ENCODE measurements around the gene STRIT1. TPM values are rescaled to one million over a fixed set of nuclear protein-coding genes. Genes with fewer than 3 reads are reported as not detected.

Gene STRIT1
- 1 to 10 TPM in 3 of 4 donors, under 1 TPM in 1; 0.93 to 3.7 (median 2.3) TPM for polyA plus RNA-seq (ENCODE audit: insufficient read length in 4 of 4)

DNA sequence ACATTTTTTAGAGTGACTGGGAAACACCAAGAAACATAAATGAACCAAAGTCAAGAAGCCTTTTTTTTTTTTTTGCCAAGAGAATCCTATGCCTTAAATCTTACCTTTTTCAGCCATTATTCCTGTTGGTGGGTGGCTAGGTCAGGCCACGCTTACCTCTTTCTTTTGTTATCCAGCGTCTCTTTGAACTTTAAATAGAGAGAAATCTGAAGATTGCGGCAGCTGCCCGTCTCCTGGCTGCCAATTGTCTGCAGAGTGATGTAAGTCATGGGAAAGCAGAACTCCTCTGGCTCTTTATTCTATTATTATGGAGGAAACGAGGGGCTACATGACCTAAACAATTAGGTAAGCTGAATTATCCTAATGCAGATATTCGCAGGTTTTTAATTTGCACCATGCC is at the start of gene STRIT1:
Gene STRIT1, minus strand, starts transcription at position 168 of the 400 bp plus-strand sequence.
- no peak for DNase-seq (ENCODE audit: low read depth in 4 of 4, low spot score in 2 of 4)

DNA sequence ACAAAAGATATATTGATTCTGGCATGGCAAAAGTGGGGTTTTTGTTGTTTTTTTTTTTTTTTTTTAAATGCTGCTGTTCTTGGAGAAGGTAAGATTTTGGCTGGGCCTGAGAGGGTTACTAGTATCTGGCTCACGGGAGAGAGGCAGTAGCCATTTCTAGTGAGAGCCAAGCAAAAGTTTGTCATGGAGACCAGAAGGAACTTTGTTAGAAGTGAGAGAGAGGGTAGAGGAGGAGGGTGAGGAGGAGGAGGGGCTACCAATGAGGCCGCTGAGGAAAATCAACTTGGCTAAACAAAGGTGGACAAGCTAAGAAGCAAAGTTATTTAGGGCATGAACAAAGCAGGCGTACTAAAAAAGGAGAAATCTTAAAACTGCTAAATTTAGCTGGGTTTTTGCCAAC is 48.9 kb upstream of the STRIT1 start:
- no peak for DNase-seq (ENCODE audit: low read depth in 4 of 4, low spot score in 2 of 4)

DNA sequence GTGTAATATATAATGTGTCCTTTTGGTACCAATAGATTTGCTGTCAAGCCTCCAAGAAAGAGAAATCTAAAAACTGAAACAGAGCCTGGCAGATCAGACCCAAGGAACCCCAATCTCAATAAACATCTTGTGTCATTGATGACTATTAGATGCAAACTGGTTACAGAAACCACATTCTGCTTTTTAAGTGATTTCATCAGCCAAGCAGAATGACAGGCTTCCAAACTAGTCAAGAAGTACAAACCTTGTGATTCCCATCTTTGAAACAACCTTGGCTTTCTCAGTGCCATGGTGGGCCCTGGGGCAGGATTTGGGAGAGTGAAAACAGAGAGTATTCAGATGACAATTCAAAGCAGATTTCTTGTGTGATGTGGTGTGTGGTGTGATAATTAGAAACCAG is 45.6 kb upstream of the STRIT1 start:
- no peak for DNase-seq (ENCODE audit: low read depth in 4 of 4, low spot score in 2 of 4)

- DNase-seq (ENCODE audit: low read depth in 4 of 4, low spot score in 2 of 4) = no peak
These were observed 42.4 kb upstream of the STRIT1 start for GRCh38 chr3:155335724-155336354.

DNA sequence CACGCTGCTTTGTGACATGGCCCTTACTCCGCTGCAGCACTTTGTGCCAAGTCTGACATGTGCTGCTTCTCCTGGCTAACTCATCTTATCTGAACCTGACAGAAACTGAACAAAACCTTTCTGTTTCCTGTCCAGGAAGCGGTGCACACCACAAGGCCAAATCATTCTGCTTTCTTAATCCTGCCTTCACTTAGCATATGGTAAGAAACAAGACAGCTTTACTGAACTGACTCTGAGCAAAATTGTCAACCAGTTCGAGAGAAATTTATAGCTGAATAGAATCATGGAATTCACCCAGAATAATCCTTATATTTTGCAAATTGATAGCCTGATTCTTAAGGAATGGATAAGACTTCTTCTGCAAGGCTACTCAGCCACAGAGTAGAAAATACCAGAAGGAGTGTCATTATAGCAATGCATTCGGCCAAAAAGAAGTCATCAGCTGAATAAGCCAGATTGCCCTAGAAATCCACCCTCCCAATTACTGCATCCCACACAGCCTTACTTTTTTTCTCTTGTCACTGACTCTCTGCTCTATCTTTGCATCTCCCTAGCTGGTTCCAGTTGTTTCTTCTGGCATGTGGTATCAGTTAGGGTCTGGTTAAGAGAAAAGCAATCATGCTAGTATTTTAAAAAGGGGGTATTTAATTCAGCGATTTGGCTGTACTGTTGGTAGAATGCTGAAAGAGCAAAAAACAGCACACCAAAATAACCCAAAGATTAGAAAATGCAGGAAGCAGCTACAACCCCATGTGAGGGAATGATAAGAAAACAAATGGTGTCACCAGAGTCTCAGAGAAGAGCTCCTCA is 41.6 kb upstream of the STRIT1 start:
- DNase-seq (ENCODE audit: low read depth in 4 of 4, low spot score in 2 of 4) = no peak

GRCh38 chr3:155334215-155334913 is 40.9 kb upstream of the STRIT1 start:
- no peak for DNase-seq (ENCODE audit: low read depth in 4 of 4, low spot score in 2 of 4)

DNA sequence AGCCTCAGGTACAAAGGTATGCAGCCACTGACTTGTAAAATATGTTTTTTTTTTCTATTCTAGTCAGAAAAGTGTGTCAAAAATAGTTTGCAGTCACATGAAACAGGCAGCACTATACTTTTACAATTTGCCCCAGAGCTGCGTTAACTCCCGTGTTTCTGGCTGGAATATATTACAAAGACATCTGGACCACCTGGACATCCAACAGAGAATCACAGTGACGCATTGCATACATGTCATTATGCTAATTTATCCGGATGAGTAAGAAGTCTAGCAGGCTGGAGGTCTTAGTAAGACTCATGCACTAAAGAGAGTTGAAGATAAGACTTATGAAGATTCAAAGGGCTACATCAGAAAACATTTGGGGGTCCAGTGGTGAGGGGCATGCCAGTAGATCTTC is 39.2 kb upstream of the STRIT1 start:
- no peak for DNase-seq (ENCODE audit: low read depth in 4 of 4, low spot score in 2 of 4)

DNA sequence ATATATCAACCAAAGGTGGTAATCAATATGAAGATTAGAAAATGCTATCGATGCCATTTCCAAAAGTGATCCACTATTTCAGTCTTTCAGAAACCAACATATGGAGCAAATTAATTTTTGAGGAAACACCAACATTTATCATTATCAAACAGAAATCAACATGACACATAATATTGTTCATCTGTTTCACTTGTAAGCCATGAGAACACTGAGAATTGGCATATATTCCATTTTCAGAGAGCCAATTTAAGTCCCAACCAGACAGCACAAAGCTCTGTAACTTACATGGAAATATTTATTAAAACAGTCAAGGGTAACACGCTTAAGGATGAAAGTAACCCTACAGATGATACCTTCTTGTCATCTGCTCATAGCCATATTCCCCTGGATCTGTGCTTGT is 37.6 kb upstream of the STRIT1 start:
- DNase-seq (ENCODE audit: low read depth in 4 of 4, low spot score in 2 of 4) = no peak

- no peak for DNase-seq (ENCODE audit: low read depth in 4 of 4, low spot score in 2 of 4)
These were observed 36.9 kb upstream of the STRIT1 start for GRCh38 chr3:155330370-155330769.

DNA sequence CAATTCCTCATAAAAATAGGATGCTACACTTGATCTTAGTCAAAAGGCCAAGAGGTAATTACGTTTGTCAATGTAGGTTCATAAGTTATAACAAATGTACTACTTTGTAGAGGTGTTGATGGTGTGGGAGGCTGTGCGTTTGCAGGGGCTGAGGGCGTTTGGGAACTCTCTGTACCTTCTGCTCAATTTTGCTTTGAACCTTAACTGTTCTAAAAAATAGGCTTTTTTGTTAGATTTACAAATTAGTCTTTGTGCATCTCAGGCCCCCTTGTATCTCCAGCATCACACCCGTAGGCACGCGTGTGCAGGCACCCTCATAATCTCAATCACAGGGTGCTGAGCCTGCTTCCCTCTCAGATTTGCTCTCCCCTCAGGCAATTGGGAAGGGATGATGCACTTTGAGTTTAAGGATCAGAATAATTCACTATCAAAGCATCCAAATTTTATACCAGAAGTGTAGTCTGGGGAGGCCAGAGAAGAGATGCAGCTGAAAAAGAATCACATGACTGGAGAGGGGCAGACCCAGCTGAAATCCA is 36.1 kb upstream of the STRIT1 start:
- DNase-seq (ENCODE audit: low read depth in 4 of 4, low spot score in 2 of 4) = no peak

DNA sequence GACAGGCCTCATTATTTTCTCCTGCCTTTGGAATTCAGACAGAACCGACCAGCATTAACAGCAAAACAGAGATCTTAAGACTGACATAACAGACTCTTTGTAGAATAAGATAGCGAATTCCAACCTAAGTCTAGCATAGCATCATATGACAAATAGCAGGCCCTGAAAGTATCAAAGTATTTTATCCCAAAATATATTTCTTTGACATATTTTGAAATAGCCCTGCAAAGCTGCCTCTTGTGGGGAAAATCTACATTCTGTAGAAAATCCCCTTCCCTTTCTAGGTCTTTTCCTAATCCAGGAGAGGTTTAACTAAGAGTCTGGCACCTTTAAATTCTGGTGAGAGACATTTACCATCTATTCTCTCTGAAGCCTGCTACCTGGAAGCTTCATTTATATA is 34.4 kb upstream of the STRIT1 start:
- no peak for DNase-seq (ENCODE audit: low read depth in 4 of 4, low spot score in 2 of 4)

GRCh38 chr3:155327430-155327829 is 33.9 kb upstream of the STRIT1 start:
- no peak for DNase-seq (ENCODE audit: low read depth in 4 of 4, low spot score in 2 of 4)

DNA sequence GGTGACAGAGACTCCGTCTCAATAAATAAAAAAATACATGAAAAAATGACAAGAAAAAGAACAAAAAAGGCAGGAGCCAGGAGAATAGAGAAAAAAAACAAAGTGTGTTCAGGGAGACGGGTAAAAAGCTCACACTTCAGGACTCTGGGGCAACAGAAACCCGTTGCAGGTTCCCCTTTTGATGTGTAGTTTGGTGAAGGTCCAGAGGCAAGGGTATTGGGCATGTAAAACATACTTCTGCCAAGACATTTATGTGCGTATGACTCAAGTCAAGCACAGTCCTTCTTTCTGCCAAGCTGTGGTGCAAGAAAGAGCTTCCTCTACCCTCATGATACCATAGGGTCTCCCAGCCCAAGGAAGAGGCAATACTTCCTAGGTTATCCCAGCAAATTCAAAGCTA is 33.4 kb upstream of the STRIT1 start:
- DNase-seq (ENCODE audit: low read depth in 4 of 4, low spot score in 2 of 4) = no peak

DNA sequence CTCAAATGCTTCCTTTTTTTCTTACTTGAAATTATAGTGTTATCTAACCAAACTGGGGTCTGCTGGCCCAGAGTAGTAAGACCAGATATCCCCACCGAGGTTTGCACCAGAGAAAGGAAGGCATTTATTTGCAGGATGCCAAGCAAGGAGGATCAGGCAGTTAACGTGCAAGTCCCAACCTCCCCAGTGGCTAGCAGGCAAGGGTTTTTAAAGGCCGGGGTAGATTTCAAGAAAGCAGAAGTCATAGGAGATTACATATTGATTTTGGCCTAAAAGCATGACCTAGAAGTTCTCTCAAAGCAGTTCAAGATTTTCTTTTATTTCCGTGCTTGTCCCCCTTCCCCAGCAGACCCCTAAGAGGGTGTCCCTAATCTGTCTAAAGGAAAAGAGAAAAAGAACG is 32.8 kb upstream of the STRIT1 start:
- no peak for DNase-seq (ENCODE audit: low read depth in 4 of 4, low spot score in 2 of 4)

DNA sequence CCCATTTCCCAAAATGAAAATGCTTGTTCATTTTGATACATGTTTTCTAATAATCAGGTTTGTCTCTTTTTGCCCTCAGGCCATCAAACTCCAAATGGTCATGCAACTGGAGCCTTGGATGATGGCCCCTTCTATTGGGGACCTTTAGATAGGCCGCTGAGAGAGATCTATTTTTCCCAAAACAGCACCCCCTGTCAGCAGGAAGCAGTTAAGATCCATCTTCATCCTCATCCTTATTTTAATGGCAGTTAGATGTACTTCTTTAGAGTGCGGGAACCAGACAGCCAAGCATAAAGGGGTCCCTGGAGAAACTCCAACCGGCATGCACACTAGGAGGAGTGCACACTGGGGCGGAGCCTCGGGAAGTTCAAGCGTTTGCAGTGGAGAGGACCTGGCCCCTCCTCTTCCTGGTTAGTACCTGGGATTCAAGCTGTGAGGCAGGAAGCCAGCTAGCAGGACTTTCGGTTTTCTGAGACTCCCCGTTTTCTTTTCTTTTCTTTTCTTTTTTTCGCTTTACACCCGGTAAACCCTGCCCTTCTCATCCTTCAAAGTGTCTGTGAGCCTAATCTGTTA is 31.9 kb upstream of the STRIT1 start:
- no peak for DNase-seq (ENCODE audit: low read depth in 4 of 4, low spot score in 2 of 4)

- peak in 3 of 4 donors; percentile 39 to 68 (median 45) for DNase-seq (ENCODE audit: low read depth in 4 of 4, low spot score in 2 of 4)
These were observed 29.7 kb upstream of the STRIT1 start for GRCh38 chr3:155323063-155323666.

- DNase-seq (ENCODE audit: low read depth in 4 of 4, low spot score in 2 of 4) = no peak
These were observed 27.9 kb upstream of the STRIT1 start for GRCh38 chr3:155321418-155321817.

- DNase-seq (ENCODE audit: low read depth in 4 of 4, low spot score in 2 of 4) = no peak
These were observed 27.5 kb upstream of the STRIT1 start for GRCh38 chr3:155320934-155321333.

DNA sequence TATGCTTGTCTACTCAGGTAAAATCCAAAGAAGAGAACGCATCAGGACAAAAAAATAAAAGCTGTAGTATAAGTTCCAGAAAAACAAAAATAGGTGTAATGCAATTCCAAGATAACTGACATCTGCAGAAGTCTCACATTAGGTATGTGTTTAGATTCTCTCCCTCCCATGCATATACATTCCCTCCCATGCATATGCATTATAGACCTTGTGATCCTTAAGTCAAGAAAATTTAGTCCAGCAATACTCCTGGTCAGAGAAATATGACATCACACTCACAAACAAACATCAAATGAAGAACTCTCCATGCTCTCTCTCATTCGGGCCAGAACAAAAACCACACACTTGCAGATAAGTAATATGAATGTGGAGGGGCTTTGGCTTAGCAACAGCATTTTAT is 25.3 kb upstream of the STRIT1 start:
- no peak for DNase-seq (ENCODE audit: low read depth in 4 of 4, low spot score in 2 of 4)

DNA sequence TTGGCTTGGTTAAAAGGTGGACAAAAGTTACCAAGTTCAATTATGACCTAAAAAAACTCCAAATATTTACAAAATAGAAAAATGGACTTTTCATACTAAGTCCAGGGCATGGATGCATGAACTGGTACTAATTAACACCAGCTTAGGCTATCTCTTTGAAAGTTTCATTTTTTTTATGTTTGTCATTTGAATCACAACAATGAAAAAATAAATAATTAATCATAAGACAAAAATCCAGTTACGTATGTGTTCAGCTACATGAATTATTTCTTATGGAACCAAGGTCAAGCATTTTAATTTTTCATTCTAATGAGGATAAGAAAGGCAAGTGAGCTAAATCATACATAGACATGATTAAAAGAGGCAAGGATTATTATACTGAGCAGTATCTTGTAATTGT is 23.7 kb upstream of the STRIT1 start:
- no peak for DNase-seq (ENCODE audit: low read depth in 4 of 4, low spot score in 2 of 4)

DNA sequence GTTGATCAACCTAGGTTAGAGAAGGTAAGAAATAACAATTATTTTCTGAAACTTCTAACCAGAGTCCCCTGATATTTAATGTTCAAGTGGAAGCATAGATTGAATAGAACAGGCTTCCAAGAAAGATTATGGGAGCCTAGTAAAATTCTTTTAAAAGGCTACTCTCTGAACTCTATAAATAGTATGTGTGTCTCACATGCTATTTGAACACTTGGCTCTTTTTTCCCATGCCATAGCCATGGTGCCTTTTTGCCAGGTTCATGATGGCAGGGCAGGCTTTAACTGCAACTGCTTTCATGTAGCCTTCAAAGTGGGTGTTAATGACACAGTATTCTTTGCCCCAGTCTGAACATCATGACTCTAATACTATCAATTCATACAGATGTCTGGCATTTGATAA is 22.9 kb upstream of the STRIT1 start:
- DNase-seq (ENCODE audit: low read depth in 4 of 4, low spot score in 2 of 4) = no peak

All from left renal cortex interstitium (tissue), 4 donors.